H1 (cell line): Measurements from ENCODE around the gene ERGIC2. TPM values are rescaled to one million over a fixed set of nuclear protein-coding genes. Genes with fewer than 3 reads are reported as not detected.

Experiments
- CHD7 ChIP-seq: fragments of 300-600 bp; sonication (generic); IDR thresholded peaks from 2 replicates; pipeline ENCODE4 v1.7.1; 2012; ENCODE audit warnings: low read length, moderate library complexity, mild to moderate bottlenecking, inconsistent platforms; ENCODE audit not compliant: insufficient replicate concordance
- HDAC6 ChIP-seq: IDR thresholded peaks from one replicate; pipeline ENCODE4 v1.7.1; 2012; ENCODE audit warnings: low read depth, mild to moderate bottlenecking, inconsistent platforms, low read length, moderate library complexity
- RAD21 ChIP-seq, 2 experiments: IDR thresholded peaks in 1 of 2; conservative IDR thresholded peaks in 1 of 2; 2 replicates each; pipeline ENCODE4 v1.6.1; 2011; ENCODE audit warnings: low read depth in 2 of 2, low read length in 2 of 2, improper control_type of control experiment in 1 of 2, inconsistent platforms in 1 of 2, mild to moderate bottlenecking in 1 of 2, moderate library complexity in 1 of 2
- RFX5 ChIP-seq: IDR thresholded peaks from 2 replicates; pipeline ENCODE4 v1.6.1; 2011; ENCODE audit warnings: low read depth, low read length, improper control_type of control experiment, borderline replicate concordance
- SP1 ChIP-seq: IDR thresholded peaks from 2 replicates; pipeline ENCODE4 v1.6.1; 2011; ENCODE audit warnings: low read depth, low read length
- polyA plus RNA-seq, 7 experiments: library from polyadenylated mRNA; depleted of rRNA in 3 of 7; stranded (reverse) in 5 of 7; unstranded in 2 of 7; fragments of >200 nt in 5 of 7; fragments of 200-250 nt in 2 of 7; gene quantifications; 1 replicate in 5 of 7; 2 replicates in 1 of 7; 4 replicates in 1 of 7; pipeline versions ENCODE4 v1.2.1 to v1.2.3, GENCODE V29; 2011 to 2013; ENCODE audit warnings: missing spikeins in 2 of 7, mixed read lengths in 2 of 7
- total RNA-seq: library from RNA; stranded (reverse); fragmentation: NEBNext Ultra II Directional; extraction: Animal tissue kit (Norgen Biotek cat#: 25700); gene quantifications from 2 replicates; pipeline ENCODE4 v1.2.1, GENCODE V29; 2021

Gene ERGIC2
- total and polyA plus RNA-seq, 2 of the 8 experiments (the other 6 are each of a cell fraction or from before 2014, with no cell fraction given): 16.5 to 61.8 TPM

- TF ChIP-seq CHD7 (no peak), RFX5 (no peak), SP1 (no peak), HDAC6 (no peak), RAD21 (IDR thresholded peaks at IDR 0.05 in 1 of 2, conservative IDR thresholded peaks at IDR 0.05 in 1 of 2; ENCODE audit: low read depth in 2 of 2, low read length in 2 of 2) (no peak)
These were observed 51.6 kb downstream of the ERGIC2 start (continued) for GRCh38 chr12:29329411-29329810.
